Breast epithelium (tissue), 3 donors: ENCODE measurements around the gene SLC27A1.

Experiments
- POLR2A ChIP-seq: fragments of 450-650 bp; IDR thresholded peaks from one replicate; pipeline ENCODE4 v1.6.1; 2016; ENCODE audit warnings: antibody characterized with exemption, mild to moderate bottlenecking, moderate library complexity
- TF ChIP-seq, protein P1 (sequence below), 3 donors: fragments of 450-650 bp; IDR thresholded peaks; one replicate each; pipeline ENCODE4 v1.5.1; 2016 to 2017; ENCODE audit warnings: antibody characterized with exemption in 3 of 3, mild to moderate bottlenecking in 3 of 3, moderate library complexity in 3 of 3

DNA sequence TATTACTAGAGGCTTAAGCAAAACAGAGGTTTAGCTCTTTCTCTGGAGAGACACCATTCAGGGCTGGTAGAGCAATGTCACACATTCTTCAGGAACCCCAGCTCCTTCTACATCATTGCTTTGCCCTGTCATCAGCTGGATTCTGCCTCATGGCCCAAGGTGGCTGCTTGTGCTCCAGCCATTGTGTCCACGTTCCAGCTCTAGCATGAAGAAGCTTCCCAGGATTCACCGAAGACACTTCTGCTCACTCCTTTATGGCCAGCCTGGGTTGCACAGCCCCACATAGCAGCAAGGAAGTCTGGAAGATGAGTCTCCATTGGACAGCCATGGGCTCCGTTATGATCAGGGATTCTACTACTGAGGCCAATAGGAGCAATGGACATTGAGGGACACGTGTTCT lies 54.3 kb downstream of the SLC27A1 start:
- TF ChIP-seq POLR2A, result no peak
- TF ChIP-seq, protein P1, sequence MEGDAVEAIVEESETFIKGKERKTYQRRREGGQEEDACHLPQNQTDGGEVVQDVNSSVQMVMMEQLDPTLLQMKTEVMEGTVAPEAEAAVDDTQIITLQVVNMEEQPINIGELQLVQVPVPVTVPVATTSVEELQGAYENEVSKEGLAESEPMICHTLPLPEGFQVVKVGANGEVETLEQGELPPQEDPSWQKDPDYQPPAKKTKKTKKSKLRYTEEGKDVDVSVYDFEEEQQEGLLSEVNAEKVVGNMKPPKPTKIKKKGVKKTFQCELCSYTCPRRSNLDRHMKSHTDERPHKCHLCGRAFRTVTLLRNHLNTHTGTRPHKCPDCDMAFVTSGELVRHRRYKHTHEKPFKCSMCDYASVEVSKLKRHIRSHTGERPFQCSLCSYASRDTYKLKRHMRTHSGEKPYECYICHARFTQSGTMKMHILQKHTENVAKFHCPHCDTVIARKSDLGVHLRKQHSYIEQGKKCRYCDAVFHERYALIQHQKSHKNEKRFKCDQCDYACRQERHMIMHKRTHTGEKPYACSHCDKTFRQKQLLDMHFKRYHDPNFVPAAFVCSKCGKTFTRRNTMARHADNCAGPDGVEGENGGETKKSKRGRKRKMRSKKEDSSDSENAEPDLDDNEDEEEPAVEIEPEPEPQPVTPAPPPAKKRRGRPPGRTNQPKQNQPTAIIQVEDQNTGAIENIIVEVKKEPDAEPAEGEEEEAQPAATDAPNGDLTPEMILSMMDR (IDR thresholded peaks at IDR 0.05), result no peak
